GM18505 (cell line): ENCODE results near the gene KRAS.

Source experiments
- ATAC-seq: cut with Tn5 transposase; IDR thresholded peaks from one replicate; pipeline ENCODE4 v1.9.1; 2021; ENCODE audit not compliant: unreplicated experiment
- POLR2A ChIP-seq: IDR thresholded peaks from 4 replicates; pipeline ENCODE4 v1.6.1; 2011; ENCODE audit warnings: borderline replicate concordance; ENCODE audit not compliant: insufficient read depth, insufficient read length; ENCODE audit errors: extremely low read depth

The KRAS gene

DNA sequence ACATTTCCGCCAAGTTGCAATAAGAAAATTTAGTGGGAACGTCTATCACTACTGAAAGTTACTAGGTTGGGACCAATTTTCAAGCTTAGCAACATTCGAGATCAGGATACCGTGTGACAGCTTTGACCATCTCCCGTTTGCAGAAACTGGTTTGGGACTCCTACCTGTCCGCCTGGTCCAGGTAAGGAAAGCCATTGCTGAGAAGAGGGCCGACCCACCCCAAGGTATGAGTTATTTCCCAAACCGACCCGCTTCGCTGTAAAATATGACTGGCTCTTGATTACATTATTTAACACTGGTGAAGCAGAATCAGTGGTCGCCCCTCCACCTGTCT, 56.0 kb downstream of the KRAS start:
- no peak for TF ChIP-seq POLR2A
- ATAC-seq: no peak

GRCh38 chr12:25194214-25194613, 56.5 kb downstream of the KRAS start:
- ATAC-seq: no peak
- TF ChIP-seq POLR2A: no peak

- no peak for TF ChIP-seq POLR2A
- no peak for ATAC-seq
Measured at GRCh38 chr12:25190793-25191192, 59.9 kb downstream of the KRAS start.

- no peak for TF ChIP-seq POLR2A
Measured at GRCh38 chr12:25189656-25190055, 61.1 kb downstream of the KRAS start.

GRCh38 chr12:25187781-25188180, 62.9 kb downstream of the KRAS start:
- no peak for ATAC-seq

More at GRCh38 chr12:25189656-25190055, 61.1 kb downstream of the KRAS start:
- ATAC-seq: no peak

GRCh38 chr12:25186788-25187402, 63.8 kb downstream of the KRAS start:
- ATAC-seq: peak; percentile 77
- TF ChIP-seq POLR2A: no peak

More at GRCh38 chr12:25187781-25188180, 62.9 kb downstream of the KRAS start:
- TF ChIP-seq POLR2A: no peak

DNA sequence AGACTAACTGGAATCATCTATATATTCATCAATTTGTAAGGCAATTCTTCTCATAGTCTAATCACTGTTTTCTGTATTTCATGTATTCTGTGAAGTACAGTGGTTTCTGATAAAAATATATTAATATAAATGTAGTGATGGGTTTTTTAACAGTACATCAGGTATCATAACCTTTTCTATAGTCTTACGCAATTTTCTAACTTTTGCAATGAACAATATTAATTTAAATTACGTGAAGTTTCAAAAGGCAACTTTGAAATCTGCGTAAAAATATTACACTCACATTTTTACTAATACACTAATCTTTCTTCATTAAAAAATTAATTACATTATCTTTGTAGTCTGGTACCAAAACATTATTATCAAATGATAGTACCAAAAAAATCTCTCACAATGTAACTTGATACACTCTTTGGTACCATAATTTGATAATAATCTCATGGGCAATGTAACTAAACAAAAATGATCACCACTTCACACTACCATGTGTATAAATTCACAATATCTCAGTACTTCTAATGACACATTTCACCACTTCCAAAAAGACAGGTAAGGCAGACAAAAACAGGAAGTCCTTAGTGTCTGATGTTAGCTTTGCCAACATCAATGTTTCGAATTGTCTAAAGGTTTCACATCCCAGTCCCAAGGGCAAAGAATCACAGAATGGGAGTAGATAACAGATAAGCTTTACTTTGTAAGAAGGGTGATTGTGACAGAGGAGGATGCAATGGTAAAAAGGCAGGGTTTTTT, 64.5 kb downstream of the KRAS start:
- ATAC-seq: peak; percentile 54

DNA sequence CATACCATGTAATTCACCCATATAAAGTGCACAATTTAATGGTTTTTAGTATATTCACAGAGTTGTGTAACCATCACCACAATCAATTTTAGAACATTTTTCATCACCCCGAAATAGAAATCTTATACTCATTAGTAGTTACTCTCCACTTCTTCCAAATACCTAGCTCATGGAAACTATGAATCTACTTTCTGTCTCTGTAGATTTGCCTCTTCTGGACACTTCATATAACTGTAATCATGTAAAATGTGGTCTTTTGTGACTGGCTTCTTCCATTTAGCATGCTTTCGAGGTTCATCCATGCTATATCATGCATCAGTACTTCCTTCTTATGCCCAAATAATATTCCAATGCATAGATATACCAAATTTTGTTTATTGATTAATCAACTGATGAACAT, 66.6 kb downstream of the KRAS start:
- ATAC-seq: no peak
- TF ChIP-seq POLR2A: no peak

More for the DNA sequence above, 64.5 kb downstream of the KRAS start:
- TF ChIP-seq POLR2A: no peak

DNA sequence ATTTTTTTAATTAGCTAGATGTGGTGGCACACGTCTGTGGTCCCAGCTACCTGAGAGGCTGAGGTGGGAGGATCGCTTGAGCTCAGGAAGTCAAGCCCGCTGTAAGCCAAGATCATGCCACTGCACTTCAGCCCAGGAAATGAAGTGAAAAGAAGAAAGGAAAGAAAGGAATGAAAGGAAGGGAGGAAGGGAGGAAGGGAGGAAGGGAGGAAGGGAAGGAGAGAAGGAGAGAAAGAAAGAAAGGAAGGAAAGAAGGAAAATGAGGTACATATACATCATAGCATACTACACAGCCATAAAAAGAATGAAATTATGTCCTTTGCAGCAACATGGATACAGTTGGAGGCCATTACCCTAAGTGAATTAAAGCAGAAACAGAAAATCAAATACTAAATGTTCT, 68.0 kb downstream of the KRAS start:
- no peak for ATAC-seq

DNA sequence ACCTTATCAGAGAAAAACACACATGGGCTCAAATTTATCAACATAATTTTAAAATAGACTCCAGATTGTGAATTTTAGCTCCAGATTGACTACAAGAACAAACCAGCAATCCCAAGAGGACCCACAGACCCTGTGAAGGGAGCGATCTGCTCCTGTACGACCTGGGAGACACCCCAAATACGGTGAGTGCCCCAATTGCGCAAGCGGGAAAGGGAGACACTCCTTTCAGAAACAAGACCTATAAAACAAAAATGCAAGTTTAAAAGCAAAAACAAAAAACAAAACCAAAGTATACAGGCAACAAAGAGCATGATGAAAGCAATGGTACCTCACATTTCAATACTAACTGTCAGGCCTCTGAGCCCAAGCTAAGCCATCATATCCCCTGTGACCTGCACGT, 87.9 kb downstream of the KRAS start:
- no peak for TF ChIP-seq POLR2A
- no peak for ATAC-seq

More for the DNA sequence above, 68.0 kb downstream of the KRAS start:
- no peak for TF ChIP-seq POLR2A

- TF ChIP-seq POLR2A: no peak
- ATAC-seq: no peak
Measured at GRCh38 chr12:25156061-25156460, 94.7 kb downstream of the KRAS start.

GRCh38 chr12:25155022-25155576, 95.6 kb downstream of the KRAS start:
- no peak for TF ChIP-seq POLR2A
- ATAC-seq: no peak
